Measurements from ENCODE around the gene CENPS. TPM values are rescaled to one million over a fixed set of nuclear protein-coding genes. Genes with fewer than 3 reads are reported as not detected.

The CENPS gene
- total RNA-seq, 6 donors from 2014 or later, result 1.4 to 23.0 (median 14.3) TPM

- H3K36me3 ChIP-seq, result peaks cover 24 to 73% (median 52%) of the 10 kb centered on the region in 4 donors
- ATAC-seq (ENCODE audit: low FRiP score in 2 of 2) (no peak), DNase-seq (no peak)
- peaks cover 9 to 16% (median 12%) of the 10 kb centered on the region in 4 donors for H3K4me1 ChIP-seq
- 98 to 99% methylated on average over 2 of the region's 2 CpGs for WGBS, 2 donors
- no peak for TF ChIP-seq EP300 (IDR thresholded peaks at IDR 0.05)
- H3K4me3 ChIP-seq, result no peak overlapping the region
- H3K27ac ChIP-seq, result no peak overlapping the region
- no peaks in the 10 kb centered on the region for H3K9me3 ChIP-seq
- no peaks in the 10 kb centered on the region for H3K27me3 ChIP-seq
Observed at GRCh38 chr1:10467078-10467477, 36.8 kb downstream of the CENPS start.

- no peaks in the 10 kb centered on the region for H3K27me3 ChIP-seq
- no peak for ATAC-seq (ENCODE audit: low FRiP score in 2 of 2)
Observed at GRCh38 chr1:10470043-10470442, 39.8 kb downstream of the CENPS start.

GRCh38 chr1:10471411-10472219 is 41.4 kb downstream of the CENPS start:
- Histone ChIP-seq H3K27me3 (no peaks in the 10 kb centered on the region), H3K4me1 (peaks cover 18 to 41% (median 29%) of the 10 kb centered on the region in 4 donors), H3K36me3 (peaks cover 8 to 28% (median 21%) of the 10 kb centered on the region in 4 donors), H3K4me3 (peak overlapping the region; percentile 74 to 86 (median 82)), H3K27ac (peak overlapping the region; percentile 50 to 85 (median 69)), H3K9me3 (no peaks in the 10 kb centered on the region)
- 9 to 12% methylated on average over 16 to 23 of the region's 23 CpGs for WGBS, 2 donors
- TF ChIP-seq POLR2AphosphoS5 (IDR thresholded peaks at IDR 0.05), result no peak
- TF ChIP-seq CTCF (IDR thresholded peaks at IDR 0.05), result no peak
- no peak for TF ChIP-seq POLR2A (IDR thresholded peaks at IDR 0.05)
- TF ChIP-seq EP300 (IDR thresholded peaks at IDR 0.05), result no peak
- DNase-seq, result no peak
- ATAC-seq (ENCODE audit: low FRiP score in 2 of 2), result no peak

More at GRCh38 chr1:10470043-10470442, 39.8 kb downstream of the CENPS start:
- no peak for DNase-seq
- Histone ChIP-seq H3K9me3 (no peaks in the 10 kb centered on the region), H3K36me3 (peaks cover 15 to 44% (median 33%) of the 10 kb centered on the region in 4 donors), H3K4me1 (peaks cover 8 to 26% (median 16%) of the 10 kb centered on the region in 4 donors), H3K4me3 (no peak overlapping the region), H3K27ac (no peak overlapping the region)
- WGBS, 2 donors, result 90 to 99% methylated on average over 4 of the region's 4 CpGs
- TF ChIP-seq CTCF (IDR thresholded peaks at IDR 0.05) (no peak), POLR2A (IDR thresholded peaks at IDR 0.05) (no peak), EP300 (IDR thresholded peaks at IDR 0.05) (no peak), POLR2AphosphoS5 (IDR thresholded peaks at IDR 0.05) (no peak)

GRCh38 chr1:10472220-10473144 is 42.2 kb downstream of the CENPS start, which contains the start of gene DFFA:
Gene DFFA, minus strand, starts transcription at chr1:10472529. Its CDS starts 71 bp downstream, at chr1:10472458.
- Histone ChIP-seq H3K9me3 (no peaks in the 10 kb centered on the region), H3K27ac (peak within 1 kb of the TSS; percentile 50 to 85 (median 69)), H3K36me3 (peaks cover 7 to 19% (median 13%) of the 10 kb centered on the region in 4 donors), H3K4me1 (peaks cover 19 to 45% (median 30%) of the 10 kb centered on the region in 4 donors), H3K4me3 (peak within 1 kb of the TSS; percentile 74 to 86 (median 82)), H3K27me3 (no peaks in the 10 kb centered on the region)
- WGBS, 2 donors, result 2% methylated on average over 32 to 54 of the region's 59 CpGs
- peak; percentile 91 to 96 for DNase-seq
- no peak for TF ChIP-seq CTCF (IDR thresholded peaks at IDR 0.05)
- peak in 1 of 4 donors; percentile 62 for TF ChIP-seq EP300 (IDR thresholded peaks at IDR 0.05)
- peak; percentile 89 to 91 for TF ChIP-seq POLR2AphosphoS5 (IDR thresholded peaks at IDR 0.05)
- TF ChIP-seq POLR2A (IDR thresholded peaks at IDR 0.05), result peak in 2 of 4 donors; percentile 53 to 59
- ATAC-seq (ENCODE audit: low FRiP score in 2 of 2), result peak; percentile 93 to 94

Measured in upper lobe of left lung (tissue), 6 donors.